ENCODE measurements around the gene SULF2. TPM values are rescaled to one million over a fixed set of nuclear protein-coding genes. Genes with fewer than 3 reads are reported as not detected.

SULF2 gene
- total RNA-seq, 2 experiments from 2014 or later, result 0.47 to 0.50 TPM

DNA sequence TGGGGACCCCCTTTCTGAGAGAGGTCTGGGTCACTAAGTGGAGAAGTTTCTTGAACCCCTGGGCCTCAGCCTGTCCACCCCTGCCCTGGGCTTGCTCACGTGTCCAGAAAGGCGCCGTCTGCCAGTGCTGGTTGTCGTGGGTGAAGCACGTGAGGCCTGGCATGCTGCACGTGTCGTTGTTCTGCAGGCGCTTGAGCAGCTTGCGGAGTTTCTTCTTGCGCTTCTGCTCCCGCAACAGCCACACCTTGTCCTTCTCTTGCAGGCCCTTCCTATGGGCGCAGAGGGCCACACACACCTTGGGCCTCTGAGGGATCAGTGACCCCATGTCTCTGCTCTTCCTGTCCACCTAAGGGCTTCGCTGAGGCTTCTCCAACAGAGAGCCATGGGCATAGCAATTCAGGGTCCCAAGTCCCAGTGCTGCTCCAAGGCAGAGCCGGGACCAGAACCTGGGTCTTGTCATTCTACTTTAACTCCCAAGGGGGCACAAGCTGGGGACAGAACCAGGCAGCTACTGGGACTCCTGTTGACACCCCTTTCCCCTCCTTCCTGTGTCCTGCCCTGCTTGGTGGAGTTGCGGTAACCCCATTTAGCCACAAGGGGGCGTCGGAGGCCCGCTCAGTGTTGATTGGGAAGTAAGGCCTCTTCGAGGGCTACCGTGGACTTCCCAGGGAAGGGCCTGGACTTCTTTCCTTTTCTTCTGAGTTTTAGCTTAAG lies 121.8 kb downstream of the SULF2 start:
- DNase-seq (peak; percentile 82), ATAC-seq (peak; percentile 89)
- Mint-ChIP-seq H3K27me3 (no peaks in the 10 kb centered on the region), H3K4me3 (no peak overlapping the region), H3K4me1 (ENCODE audit: low read depth) (peaks cover 5% of the 10 kb centered on the region), H3K36me3 (ENCODE audit: low read depth) (no peaks in the 10 kb centered on the region), H3K9me3 (no peaks in the 10 kb centered on the region), H3K27ac (no peak overlapping the region)
- ChIA-PET CTCF (interaction anchor here (0.6 to 2.7 kb wide), 20 partner anchors 9 to 957 kb away, joined by 3 to 18 read pairs (median 4); no protein-coding TSS in a partner anchor), POLR2A (interaction anchor here (1.1 to 2.0 kb wide), 2 partner anchors 8 to 10 kb away, joined by 3 to 4 read pairs; no protein-coding TSS in a partner anchor)
- TF ChIP-seq, protein P1, sequence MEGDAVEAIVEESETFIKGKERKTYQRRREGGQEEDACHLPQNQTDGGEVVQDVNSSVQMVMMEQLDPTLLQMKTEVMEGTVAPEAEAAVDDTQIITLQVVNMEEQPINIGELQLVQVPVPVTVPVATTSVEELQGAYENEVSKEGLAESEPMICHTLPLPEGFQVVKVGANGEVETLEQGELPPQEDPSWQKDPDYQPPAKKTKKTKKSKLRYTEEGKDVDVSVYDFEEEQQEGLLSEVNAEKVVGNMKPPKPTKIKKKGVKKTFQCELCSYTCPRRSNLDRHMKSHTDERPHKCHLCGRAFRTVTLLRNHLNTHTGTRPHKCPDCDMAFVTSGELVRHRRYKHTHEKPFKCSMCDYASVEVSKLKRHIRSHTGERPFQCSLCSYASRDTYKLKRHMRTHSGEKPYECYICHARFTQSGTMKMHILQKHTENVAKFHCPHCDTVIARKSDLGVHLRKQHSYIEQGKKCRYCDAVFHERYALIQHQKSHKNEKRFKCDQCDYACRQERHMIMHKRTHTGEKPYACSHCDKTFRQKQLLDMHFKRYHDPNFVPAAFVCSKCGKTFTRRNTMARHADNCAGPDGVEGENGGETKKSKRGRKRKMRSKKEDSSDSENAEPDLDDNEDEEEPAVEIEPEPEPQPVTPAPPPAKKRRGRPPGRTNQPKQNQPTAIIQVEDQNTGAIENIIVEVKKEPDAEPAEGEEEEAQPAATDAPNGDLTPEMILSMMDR (IDR thresholded peaks at IDR 0.05), result peak; percentile 88
- intact Hi-C loops (cut with micrococcal nuclease), result no loop called here

DNA sequence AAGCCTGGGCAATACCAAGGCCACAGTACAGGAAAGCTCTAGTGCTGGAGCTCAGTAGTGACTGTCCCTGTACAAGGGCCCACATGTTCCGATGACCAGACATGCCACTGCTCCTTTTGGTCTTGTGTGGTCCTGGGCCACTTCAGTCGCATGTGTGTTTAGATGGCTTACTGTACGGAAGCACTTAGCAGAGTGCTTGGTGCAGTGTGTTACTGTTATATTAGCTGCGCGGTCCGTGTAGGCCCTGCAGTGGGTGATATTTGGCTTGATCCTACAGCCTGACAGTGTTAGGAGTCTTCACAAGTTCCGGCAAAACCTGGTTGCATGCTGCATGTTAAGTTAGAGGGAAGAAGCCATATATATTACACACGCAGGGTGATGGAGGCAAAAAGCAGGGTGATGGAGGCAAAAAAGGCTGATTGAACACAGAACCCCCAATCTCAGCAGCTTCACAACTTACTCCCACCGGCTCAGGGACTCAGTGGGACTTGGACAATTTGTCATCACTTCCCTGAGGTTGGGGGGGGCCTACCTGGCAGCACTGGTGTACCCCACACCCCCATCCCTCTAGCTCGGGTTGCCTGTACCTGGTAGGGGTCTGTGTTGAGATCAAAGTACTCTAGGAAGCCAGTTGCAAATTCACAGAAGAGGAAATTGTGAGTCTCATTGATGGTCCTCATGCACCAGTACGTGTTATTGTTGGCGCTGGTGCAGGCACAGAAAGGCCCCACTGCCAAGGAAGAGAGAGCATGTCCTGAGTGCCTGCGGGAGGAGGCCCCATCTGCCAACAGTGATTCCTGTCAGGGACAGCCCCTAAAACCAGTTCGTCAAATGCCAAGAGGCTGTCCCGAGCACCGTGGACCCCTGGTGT lies 122.6 kb downstream of the SULF2 start:
- ATAC-seq (no peak), DNase-seq (no peak)
- ChIA-PET CTCF (interaction anchor here (0.6 to 2.7 kb wide), 6 partner anchors 9 to 958 kb away, joined by 3 to 18 read pairs (median 6); no protein-coding TSS in a partner anchor), POLR2A (interaction anchor here (2.0 kb wide), 1 partner anchor 9 kb away, joined by 4 read pairs; no protein-coding TSS in a partner anchor)
- intact Hi-C loops (cut with micrococcal nuclease), result no loop called here
- no peak overlapping the region for H3K4me3 Mint-ChIP-seq
- H3K4me1 Mint-ChIP-seq (ENCODE audit: low read depth), result peaks cover 5% of the 10 kb centered on the region
- no peaks in the 10 kb centered on the region for H3K9me3 Mint-ChIP-seq
- peaks cover 4% of the 10 kb centered on the region for H3K36me3 Mint-ChIP-seq (ENCODE audit: low read depth)
- H3K27me3 Mint-ChIP-seq, result no peaks in the 10 kb centered on the region
- H3K27ac Mint-ChIP-seq, result no peak overlapping the region
- TF ChIP-seq, protein P1 (IDR thresholded peaks at IDR 0.05), result no peak

DNA sequence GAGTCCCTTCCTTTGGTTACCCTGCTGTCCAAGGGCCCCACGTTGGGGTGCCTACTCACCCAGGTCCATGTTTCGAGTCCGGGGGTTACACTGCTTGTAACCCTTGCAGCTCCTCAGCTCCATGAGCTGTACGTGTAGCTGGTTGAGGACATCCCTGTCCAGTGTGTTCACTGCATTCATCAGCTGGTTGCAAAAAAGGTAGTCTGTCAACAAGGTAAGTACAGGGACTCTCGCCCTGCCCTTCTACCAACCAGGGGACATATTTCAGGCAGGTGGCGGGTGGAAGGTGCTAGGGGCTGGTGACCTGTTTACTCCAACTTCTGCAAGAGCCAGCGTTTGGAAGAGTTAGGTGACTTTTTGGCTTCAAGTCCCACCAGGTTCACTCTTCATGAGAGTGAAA lies 123.6 kb downstream of the SULF2 start:
- TF ChIP-seq, protein P1 (IDR thresholded peaks at IDR 0.05), result no peak
- H3K4me1 Mint-ChIP-seq (ENCODE audit: low read depth), result peaks cover 5% of the 10 kb centered on the region
- H3K27me3 Mint-ChIP-seq, result no peaks in the 10 kb centered on the region
- DNase-seq (no peak), ATAC-seq (no peak)
- no peaks in the 10 kb centered on the region for H3K9me3 Mint-ChIP-seq
- H3K27ac Mint-ChIP-seq, result no peak overlapping the region
- H3K4me3 Mint-ChIP-seq, result no peak overlapping the region
- intact Hi-C loops (cut with micrococcal nuclease), result no loop called here
- ChIA-PET POLR2A (interaction anchor here (2.0 kb wide), 1 partner anchor 10 kb away, joined by 4 read pairs; no protein-coding TSS in a partner anchor), CTCF (interaction anchor here (1.4 kb wide), 1 partner anchor 17 kb away, joined by 6 read pairs; no protein-coding TSS in a partner anchor)
- H3K36me3 Mint-ChIP-seq (ENCODE audit: low read depth), result peaks cover 6% of the 10 kb centered on the region

DNA sequence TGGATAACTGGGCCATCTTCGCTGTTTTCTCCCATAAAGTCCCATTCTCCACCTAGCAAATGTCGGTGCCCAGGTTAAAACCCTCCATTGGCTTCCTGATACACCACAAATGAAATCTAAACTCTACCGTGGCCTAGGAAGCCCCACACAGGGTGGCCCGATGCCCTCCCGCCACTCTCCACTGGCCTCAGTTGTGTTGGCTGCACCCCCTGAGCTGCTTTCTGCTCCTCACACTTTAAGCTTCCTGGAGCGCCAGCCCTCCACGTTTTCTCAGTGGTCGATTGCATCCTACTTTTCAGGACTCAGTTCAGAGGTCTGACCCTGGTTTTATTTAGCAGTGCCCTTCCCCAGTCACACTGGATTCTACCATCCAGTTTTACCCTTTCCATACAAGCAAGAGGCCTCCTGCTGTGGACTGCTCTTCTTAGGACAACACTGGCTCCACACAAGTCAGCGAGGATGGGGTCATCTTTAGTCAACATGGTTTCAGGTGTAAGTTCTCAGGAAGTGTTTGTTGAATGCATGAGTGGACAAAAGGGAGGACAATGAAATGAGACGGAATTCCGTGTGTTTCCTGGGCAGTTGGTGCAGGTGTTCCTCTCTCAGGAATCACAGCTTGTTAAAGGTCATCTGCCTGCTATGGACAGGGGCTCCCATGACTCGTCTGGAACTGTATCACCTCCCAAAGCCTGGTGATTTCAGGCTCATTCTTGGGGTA lies 124.1 kb downstream of the SULF2 start:
- CTCF ChIA-PET, result interaction anchor here (1.2 kb wide), 1 partner anchor 388 kb away, joined by 4 read pairs; no protein-coding TSS in a partner anchor

More for the DNA sequence above, 124.1 kb downstream of the SULF2 start:
- Mint-ChIP-seq H3K27ac (peak overlapping the region; percentile 48), H3K36me3 (ENCODE audit: low read depth) (peaks cover 6% of the 10 kb centered on the region), H3K9me3 (no peaks in the 10 kb centered on the region), H3K4me3 (no peak overlapping the region), H3K27me3 (no peaks in the 10 kb centered on the region), H3K4me1 (ENCODE audit: low read depth) (peaks cover 5% of the 10 kb centered on the region)
- ATAC-seq (no peak), DNase-seq (no peak)
- TF ChIP-seq, protein P1 (IDR thresholded peaks at IDR 0.05), result no peak
- intact Hi-C loops (cut with micrococcal nuclease), result no loop called here
- POLR2A ChIA-PET, result interaction anchor here (0.9 kb wide), 1 partner anchor 349 kb away, joined by 3 read pairs; no protein-coding TSS in a partner anchor
